HG02981 (cell line): Measurements from ENCODE around the gene TFR2.

Source experiments
- ATAC-seq: cut with Tn5 transposase; IDR thresholded peaks from one replicate; pipeline ENCODE4 v1.9.1; 2021; ENCODE audit warnings: mild to moderate bottlenecking, moderate library complexity; ENCODE audit not compliant: unreplicated experiment

The TFR2 gene

GRCh38 chr7:100588438-100588837 is 52.9 kb downstream of the TFR2 start:
- no peak for ATAC-seq

- ATAC-seq = peak; percentile 82
Measured at GRCh38 chr7:100586266-100587025, 54.9 kb downstream of the TFR2 start, which contains the start of gene FBXO24. Gene FBXO24 (plus strand): TSS chr7:100586328. CDS start chr7:100586626, 298 bp downstream.

- ATAC-seq = no peak
Measured at GRCh38 chr7:100585511-100586265, 55.7 kb downstream of the TFR2 start, which contains the start of gene LRCH4. Gene LRCH4 (minus strand): TSS chr7:100586129. CDS start chr7:100586100, 29 bp downstream.

GRCh38 chr7:100584683-100585510 is 56.5 kb downstream of the TFR2 start:
- no peak for ATAC-seq

GRCh38 chr7:100584054-100584682 is 57.2 kb downstream of the TFR2 start:
- ATAC-seq = no peak

- ATAC-seq = no peak
Measured at GRCh38 chr7:100583132-100584053, 58.0 kb downstream of the TFR2 start.

GRCh38 chr7:100582650-100583049 is 58.7 kb downstream of the TFR2 start:
- no peak for ATAC-seq

- ATAC-seq = no peak
Measured at GRCh38 chr7:100582041-100582579, 59.2 kb downstream of the TFR2 start.

- no peak for ATAC-seq
Measured at GRCh38 chr7:100580466-100581283, 60.7 kb downstream of the TFR2 start.

- no peak for ATAC-seq
Measured at GRCh38 chr7:100578246-100579183, 62.8 kb downstream of the TFR2 start.

- ATAC-seq = no peak
Measured at GRCh38 chr7:100577507-100577906, 63.8 kb downstream of the TFR2 start.

- no peak for ATAC-seq
Measured at GRCh38 chr7:100577103-100577502, 64.2 kb downstream of the TFR2 start.

- no peak for ATAC-seq
Measured at GRCh38 chr7:100576384-100576993, 64.9 kb downstream of the TFR2 start.

GRCh38 chr7:100575746-100576383 is 65.5 kb downstream of the TFR2 start:
- no peak for ATAC-seq

GRCh38 chr7:100575206-100575631 is 66.1 kb downstream of the TFR2 start:
- ATAC-seq = no peak
